ENCODE data around the gene BUB3. TPM values are rescaled to one million over a fixed set of nuclear protein-coding genes. Genes with fewer than 3 reads are reported as not detected.

The BUB3 gene
- total RNA-seq, 1 experiment from 2014 or later, result 113 TPM

GRCh38 chr10:123126246-123126645, 28.0 kb upstream of the BUB3 start:
- peaks cover 83% of the 10 kb centered on the region for H3K27me3 Mint-ChIP-seq (ENCODE audit: unreplicated experiment)

DNA sequence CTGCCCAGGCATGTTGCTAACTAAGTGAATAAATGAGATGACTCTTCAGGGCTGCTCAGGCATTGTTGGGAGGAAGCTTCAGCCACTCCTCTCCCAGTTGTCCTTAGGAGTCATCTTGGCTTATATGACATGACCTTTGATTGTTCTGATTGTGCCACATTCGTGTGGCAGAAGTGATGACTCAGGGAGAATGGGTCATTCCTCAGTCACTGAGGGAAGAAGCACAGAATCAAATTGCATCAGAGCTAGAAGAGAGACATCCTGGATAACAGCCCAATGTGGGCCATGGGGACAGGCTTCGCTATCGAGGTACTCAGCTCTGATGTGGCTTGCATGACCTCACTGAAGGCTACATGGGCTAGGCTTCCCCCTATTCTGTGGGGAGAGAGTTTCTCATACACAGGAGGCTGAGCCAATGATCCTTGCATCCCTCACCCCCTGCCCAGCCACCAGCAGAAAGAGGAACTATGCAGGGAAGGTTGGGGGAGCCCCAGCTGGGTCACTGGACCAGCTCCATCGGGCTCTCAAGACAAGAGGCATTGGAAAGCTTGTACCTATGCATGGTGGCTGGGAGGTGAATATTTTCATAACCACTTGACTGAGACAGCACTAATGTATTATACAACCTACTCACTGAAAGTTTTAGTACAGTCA, 24.5 kb upstream of the BUB3 start:
- Mint-ChIP-seq H3K27ac (ENCODE audit: unreplicated experiment) (no peak overlapping the region), H3K27me3 (ENCODE audit: unreplicated experiment) (peaks cover 79% of the 10 kb centered on the region), H3K4me1 (ENCODE audit: low read depth, unreplicated experiment) (no peaks in the 10 kb centered on the region), H3K36me3 (ENCODE audit: insufficient read depth, unreplicated experiment) (no peaks in the 10 kb centered on the region), H3K9me3 (ENCODE audit: low read depth, unreplicated experiment) (no peaks in the 10 kb centered on the region), H3K4me3 (ENCODE audit: low read depth, unreplicated experiment) (no peak overlapping the region)
- no peak for TF ChIP-seq CTCF (IDR thresholded peaks at IDR 0.05; ENCODE audit: unreplicated experiment)
- no peak for DNase-seq
- no TSS peak for BruUV-seq (replicated peaks)
- CTCF ChIA-PET, result interaction anchor here (0.6 kb wide), 1 partner anchor 429 kb away, joined by 3 read pairs; no protein-coding TSS in a partner anchor
- intact Hi-C loops (cut with micrococcal nuclease; ENCODE audit: unreplicated experiment), result loop anchor here (5.0 to 10.0 kb wide), 2 partner anchors 87 to 145 kb away; no protein-coding TSS in a partner anchor

More at GRCh38 chr10:123126246-123126645, 28.0 kb upstream of the BUB3 start:
- no peak for DNase-seq
- no TSS peak for BruUV-seq (replicated peaks)
- Mint-ChIP-seq H3K4me1 (ENCODE audit: low read depth, unreplicated experiment) (no peaks in the 10 kb centered on the region), H3K36me3 (ENCODE audit: insufficient read depth, unreplicated experiment) (no peaks in the 10 kb centered on the region), H3K4me3 (ENCODE audit: low read depth, unreplicated experiment) (no peak overlapping the region), H3K9me3 (ENCODE audit: low read depth, unreplicated experiment) (no peaks in the 10 kb centered on the region), H3K27ac (ENCODE audit: unreplicated experiment) (no peak overlapping the region)
- CTCF ChIA-PET, result no interaction called here
- intact Hi-C loops (cut with micrococcal nuclease; ENCODE audit: unreplicated experiment), result no loop called here
- no peak for TF ChIP-seq CTCF (IDR thresholded peaks at IDR 0.05; ENCODE audit: unreplicated experiment)

- H3K9me3 Mint-ChIP-seq (ENCODE audit: low read depth, unreplicated experiment), result no peaks in the 10 kb centered on the region
- DNase-seq, result peak; percentile 84
- H3K27me3 Mint-ChIP-seq (ENCODE audit: unreplicated experiment), result peaks cover 49% of the 10 kb centered on the region
- H3K4me1 Mint-ChIP-seq (ENCODE audit: low read depth, unreplicated experiment), result no peaks in the 10 kb centered on the region
- intact Hi-C loops (cut with micrococcal nuclease; ENCODE audit: unreplicated experiment), result loop anchor here (2.0 to 10.0 kb wide), 4 partner anchors 91 to 426 kb away; no protein-coding TSS in a partner anchor
- no peak overlapping the region for H3K27ac Mint-ChIP-seq (ENCODE audit: unreplicated experiment)
- TF ChIP-seq CTCF (IDR thresholded peaks at IDR 0.05; ENCODE audit: unreplicated experiment), result peak; percentile 75
- CTCF ChIA-PET, result no interaction called here
- no peaks in the 10 kb centered on the region for H3K36me3 Mint-ChIP-seq (ENCODE audit: insufficient read depth, unreplicated experiment)
- BruUV-seq (replicated peaks), result no TSS peak
- H3K4me3 Mint-ChIP-seq (ENCODE audit: low read depth, unreplicated experiment), result peak overlapping the region; percentile 21
Observed at GRCh38 chr10:123132576-123133477, 21.4 kb upstream of the BUB3 start.

DNA sequence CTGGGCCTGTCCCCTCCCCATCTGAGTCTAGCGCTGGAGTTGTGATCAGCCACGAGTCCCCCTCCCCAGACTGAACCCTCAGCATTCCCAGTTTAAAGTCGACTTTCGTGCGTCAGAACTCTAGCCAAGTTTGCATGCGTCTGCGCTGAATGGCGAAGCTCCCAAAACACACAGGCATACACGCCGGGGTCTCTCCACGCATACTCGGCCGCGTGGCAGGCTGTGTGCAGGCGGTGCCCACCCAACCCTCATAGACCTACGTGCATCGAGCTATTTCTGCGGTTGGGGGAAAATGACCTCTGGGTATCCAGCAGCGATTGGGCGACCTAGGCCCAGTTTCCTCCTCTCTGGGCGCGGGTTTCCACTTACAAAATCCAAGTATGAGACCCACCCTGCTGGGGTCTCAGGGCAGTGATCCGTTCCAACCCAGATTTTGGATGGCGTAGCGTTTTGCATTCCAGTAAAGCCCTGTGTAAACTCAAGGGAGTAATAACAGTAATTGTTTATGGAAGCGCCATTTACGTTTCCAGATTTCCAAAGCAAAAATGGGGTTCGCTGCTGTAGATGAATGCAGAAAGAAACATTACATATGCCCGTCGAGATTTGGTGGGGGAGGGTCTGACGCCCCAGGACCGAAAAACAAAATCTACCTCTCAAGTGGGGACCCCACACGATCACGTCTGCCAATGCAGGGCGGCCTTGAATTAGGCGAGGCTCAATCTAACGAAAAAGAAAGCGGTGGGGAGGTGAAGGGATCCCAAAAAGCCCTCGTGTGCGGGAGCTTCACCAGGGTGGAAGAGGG, 20.5 kb upstream of the BUB3 start:
- CTCF ChIA-PET, result interaction anchor here (0.6 kb wide), 1 partner anchor 114 kb away, joined by 5 read pairs; no protein-coding TSS in a partner anchor
- Mint-ChIP-seq H3K4me3 (ENCODE audit: low read depth, unreplicated experiment) (peak overlapping the region; percentile 21), H3K36me3 (ENCODE audit: insufficient read depth, unreplicated experiment) (no peaks in the 10 kb centered on the region), H3K9me3 (ENCODE audit: low read depth, unreplicated experiment) (no peaks in the 10 kb centered on the region), H3K4me1 (ENCODE audit: low read depth, unreplicated experiment) (peaks cover 4% of the 10 kb centered on the region), H3K27me3 (ENCODE audit: unreplicated experiment) (peaks cover 40% of the 10 kb centered on the region), H3K27ac (ENCODE audit: unreplicated experiment) (no peak overlapping the region)
- TF ChIP-seq CTCF (IDR thresholded peaks at IDR 0.05; ENCODE audit: unreplicated experiment), result no peak
- BruUV-seq (replicated peaks), result no TSS peak
- intact Hi-C loops (cut with micrococcal nuclease; ENCODE audit: unreplicated experiment), result loop anchor here (2.0 to 10.0 kb wide), 4 partner anchors 91 to 425 kb away; no protein-coding TSS in a partner anchor
- no peak for DNase-seq

Data from Calu3 (cell line).